Activated CD4-positive, CD25-positive, alpha-beta regulatory T cell treated with anti-CD3 and anti-CD28 coated beads, Interleukin-2, amount 50 U/mL, for 24 hours (primary cell): ENCODE results near the gene MCF2.

Experiments
- ATAC-seq, 2 donors: fragments of 150-1000 bp; cut with Tn5 transposase; one replicate each; pipeline ENCODE4 v1.10.0; 2021; ENCODE audit warnings: mild to moderate bottlenecking in 1 of 2, moderate library complexity in 1 of 2

Gene MCF2

DNA sequence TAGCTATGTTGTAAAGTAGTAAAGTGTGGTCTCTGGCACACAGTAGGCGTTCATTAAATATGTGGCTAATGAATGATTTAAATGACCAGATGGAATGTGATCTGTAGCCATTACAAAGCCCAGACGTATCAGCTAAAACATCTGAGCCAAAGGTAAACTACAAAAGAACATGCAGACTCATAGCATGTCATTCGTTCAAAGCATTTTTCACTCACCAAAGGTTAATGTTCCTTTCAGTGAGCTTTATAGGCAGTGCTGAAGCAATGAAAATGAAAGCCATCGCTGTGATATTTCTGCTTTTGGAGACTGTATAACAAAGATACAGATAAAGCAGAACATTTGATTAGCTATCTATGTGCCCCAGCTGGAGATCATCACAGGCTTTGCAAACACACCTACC is 126.9 kb downstream of the MCF2 start:
- no peak for ATAC-seq

DNA sequence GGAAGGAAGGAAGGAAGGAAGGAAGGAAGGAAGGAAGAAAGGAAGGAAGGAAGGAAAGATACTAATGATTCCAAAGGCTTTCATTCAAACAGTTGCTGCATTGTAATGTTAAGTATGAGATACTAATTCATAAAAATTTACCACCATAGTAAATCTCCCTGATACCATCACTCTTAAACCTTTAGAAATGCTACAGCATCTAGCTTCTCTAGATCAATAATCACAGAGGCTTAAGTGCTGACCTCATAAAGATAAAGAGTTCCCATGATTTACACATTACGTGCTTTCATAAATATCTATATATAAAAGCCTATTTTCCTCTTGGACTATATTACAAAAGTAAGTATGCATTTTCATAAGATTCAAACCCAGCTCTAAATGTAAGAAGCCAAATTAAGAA is 141.0 kb downstream of the MCF2 start:
- no peak for ATAC-seq

DNA sequence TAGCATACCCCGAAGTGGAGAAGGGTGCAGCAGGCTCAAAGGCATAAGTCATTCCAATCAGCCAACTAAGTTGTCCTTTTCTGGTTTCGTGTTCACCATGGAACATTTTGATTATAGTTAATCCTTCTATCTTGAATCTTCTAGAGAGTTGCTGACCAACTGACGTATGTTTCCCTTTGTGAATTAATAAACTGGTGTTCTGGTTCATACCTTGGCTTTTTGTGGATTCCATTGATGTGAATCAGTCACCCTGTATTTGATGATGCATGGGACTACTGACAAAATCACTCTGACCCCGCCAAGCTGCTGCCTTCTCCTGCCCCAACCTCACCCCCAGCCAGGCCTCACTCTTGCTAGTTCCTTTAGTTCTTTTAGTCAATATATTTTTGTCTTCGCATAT is 144.7 kb downstream of the MCF2 start:
- ATAC-seq: no peak

DNA sequence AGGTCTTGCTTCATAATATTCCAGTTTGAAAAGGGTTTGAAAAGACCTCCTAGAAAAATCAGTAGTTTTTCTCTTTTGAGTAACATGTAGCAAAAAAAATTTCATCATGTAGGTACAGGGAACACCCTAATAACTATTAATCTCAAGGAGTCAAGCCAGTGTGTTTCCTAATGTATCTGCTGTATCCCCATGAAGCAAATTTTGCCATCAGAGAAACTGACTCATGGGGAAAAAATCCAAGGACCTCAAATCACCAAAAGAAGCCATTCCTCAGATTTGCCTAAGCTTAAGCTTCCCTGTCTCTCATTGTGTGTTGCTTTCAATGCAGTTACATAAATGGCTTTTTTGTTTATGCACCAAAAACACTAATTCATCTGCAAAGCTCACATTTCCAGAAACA is 147.7 kb downstream of the MCF2 start:
- ATAC-seq: no peak

DNA sequence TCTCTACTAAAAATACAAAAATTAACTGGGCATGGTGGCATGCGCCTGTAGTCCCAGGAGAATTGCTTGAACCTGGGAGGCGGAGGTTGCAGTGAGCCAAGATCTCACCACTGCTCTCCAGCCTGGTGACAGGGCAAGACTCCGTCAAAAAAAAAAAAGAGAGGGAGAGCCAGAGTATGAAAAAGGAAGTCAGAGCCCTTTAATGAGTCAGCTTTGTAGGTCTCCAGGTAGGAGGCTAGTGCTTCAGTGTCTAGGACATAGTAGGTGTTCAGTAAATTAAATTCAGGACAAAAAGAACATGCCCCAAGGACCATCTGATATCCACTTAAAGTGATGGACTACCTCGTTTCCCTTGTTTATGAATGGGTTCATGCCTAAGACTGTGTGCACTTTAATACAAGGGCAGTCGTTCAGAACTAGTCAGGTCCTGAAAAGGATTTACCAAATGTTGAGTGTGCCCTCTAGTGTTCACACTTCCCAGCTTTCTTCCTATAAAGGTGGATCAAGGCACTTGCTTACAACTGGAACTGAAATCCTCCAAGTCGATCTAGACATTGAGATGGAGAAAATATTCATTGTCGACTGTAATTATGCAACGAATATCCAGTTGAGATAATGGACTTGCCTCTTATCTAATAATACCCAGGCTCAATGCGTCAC is 148.5 kb downstream of the MCF2 start:
- no peak for ATAC-seq

DNA sequence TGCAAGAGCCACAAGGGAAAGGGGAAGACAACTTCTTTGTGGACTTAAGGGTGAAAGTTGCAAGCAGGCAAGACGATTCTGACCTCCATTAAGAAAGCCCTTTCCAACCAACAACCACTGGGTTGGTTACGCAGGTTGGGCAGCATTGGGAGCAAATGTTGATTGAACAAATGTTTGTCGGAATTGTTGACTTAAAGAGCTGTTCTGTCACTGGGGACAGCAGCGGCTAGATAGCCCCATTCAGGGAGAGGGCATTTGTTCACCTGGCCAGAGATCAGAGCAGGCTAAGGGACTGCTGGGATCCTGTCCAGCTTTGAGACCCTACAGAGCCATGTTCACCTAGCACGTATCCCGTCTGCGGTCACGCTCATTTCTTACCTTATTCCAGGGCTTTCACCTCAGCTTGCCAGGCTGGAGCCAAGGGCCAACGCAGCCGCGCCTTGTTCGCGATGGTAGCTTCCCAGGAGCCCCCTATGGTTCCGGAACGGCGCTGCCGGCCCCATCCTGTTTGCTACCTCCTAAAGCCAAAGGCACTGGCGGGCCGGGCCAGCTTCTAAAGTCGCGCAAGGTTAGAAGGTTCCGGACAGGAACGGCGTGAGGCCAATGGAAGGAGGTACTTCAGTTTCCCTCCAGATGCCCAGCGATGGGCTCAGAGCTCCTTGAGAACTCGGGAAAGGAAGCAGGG is 152.8 kb downstream of the MCF2 start:
- no peak for ATAC-seq

DNA sequence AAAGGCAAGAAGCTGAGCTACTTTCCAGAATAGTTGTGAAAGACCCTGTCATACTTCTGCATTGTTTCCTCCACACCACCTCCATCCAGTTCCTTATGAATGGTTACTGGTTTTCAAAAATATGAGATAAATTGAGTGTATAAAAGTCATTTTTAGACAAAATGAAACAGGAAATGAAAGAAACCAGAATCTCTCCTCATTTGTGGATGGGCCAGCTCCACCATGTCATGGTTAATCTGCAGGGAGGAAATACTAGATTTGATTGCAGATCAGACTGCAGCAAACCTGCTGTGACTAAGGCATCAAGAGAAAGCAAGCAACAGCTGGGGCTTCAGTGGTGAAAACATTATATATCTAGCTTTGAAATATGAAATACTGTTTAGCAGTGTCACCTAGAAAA is 153.6 kb downstream of the MCF2 start:
- no peak for ATAC-seq

DNA sequence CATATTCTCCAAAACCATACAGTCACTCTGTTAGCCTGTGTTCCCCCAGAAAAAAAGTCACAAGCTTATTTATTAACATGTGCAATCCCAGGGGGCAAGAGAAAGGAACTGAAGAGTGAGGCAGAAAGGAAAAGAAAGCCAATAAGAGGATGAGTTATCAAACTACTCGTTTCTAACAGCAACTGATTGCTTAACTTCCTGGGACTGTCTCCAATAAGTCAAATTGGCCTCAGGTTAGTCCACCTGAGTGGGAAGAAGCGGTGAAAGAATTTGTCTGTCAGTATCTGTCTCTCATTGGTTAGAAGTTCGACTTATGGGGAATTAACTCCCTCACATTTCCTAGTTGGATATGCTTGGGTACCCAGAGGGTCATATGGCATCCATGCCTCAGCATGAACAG is 163.4 kb downstream of the MCF2 start:
- no peak for ATAC-seq

DNA sequence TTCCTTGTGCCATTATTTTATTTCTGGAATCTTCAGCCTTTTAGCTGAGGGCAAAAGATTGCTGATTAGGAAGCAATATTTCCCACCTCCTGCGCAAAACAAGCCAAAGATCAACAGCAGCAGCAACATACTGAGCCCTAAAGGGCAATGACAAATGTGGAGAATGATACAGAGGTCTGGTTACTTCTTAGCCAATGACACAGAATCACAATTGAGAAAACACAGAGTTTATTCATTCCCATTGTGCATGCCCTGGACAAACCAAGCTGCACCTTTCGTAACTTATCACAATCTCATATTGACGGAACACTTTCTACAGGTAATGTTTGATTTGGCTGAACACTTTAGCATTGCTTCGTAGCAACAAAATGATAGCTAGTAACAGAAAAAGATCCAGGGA is 164.0 kb downstream of the MCF2 start:
- no peak for ATAC-seq

DNA sequence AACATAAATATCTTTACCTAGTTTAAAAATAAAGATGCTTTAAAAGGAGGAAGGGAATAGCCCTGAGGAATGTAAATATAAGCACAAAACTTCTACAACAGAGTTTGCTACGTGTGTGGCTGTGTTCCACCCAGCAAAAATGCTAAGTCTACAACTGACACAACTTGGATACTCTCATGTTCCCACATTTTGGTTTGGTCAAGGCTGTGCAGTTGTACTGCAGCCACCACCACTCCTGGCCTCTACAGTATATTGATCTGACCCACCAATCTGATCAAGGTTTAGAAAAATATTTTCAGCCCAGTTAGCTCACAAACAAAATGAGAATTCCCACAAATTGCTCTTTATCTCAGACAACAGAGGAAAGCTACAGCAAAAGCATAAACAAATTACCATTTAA is 165.3 kb downstream of the MCF2 start:
- ATAC-seq: no peak

DNA sequence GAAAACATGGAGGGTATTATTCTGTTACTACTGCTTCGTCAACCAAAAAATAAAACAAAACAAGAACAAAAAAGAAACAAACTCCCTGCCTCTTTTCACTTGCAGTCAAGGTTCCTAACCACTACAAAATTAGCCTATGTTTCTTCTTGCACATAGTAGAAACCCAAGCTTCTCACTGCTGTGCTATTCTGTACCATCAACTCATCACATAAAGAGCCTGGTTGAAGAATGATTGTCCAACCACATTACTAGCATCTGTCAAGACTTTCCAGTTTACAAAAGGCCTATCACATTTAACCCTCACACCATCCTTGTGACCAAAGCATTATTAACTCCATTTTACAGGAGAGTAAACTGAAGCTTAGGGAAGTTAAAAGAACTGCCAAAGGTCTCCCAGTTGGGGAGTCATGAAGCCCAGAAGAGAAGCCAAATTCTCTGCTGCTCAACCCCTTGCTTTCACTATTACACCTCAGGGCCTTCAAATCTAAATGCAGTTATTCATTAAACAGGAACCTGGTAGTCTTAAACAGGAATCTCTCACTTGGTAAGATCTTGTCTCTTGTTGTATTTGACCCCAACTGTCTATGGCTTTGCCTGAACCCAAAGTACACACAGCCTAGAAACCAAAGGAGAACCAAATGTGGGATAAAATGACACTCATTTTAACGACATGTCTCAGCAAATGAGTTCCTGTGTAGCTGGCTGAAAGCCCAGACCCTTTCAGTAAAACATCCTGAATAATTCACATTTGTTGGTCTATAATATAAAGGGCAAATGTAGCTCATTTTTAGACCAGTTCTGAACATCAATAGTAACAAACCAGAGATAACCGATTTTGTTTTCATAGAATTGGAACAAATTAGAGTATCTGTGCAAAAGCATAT is 168.8 kb downstream of the MCF2 start:
- ATAC-seq: no peak

DNA sequence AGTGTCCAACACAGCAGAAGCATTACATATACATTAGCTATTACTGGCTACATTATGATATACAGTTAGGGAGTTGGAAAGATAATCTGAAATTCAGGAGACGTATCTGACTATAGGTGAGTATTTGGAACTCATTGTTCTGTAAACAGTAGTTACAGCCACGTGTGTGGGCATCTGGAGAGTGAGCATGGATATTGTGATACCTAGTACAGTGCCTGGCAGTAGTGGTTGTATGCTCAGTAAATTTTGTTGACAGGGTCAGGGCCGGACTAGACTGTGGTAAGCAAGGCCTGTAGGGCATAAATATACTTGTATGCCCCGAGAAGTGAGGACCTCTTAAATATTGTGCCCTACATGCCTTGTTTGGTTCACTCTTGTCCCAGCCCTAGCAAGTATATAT is 174.5 kb downstream of the MCF2 start:
- ATAC-seq: no peak

DNA sequence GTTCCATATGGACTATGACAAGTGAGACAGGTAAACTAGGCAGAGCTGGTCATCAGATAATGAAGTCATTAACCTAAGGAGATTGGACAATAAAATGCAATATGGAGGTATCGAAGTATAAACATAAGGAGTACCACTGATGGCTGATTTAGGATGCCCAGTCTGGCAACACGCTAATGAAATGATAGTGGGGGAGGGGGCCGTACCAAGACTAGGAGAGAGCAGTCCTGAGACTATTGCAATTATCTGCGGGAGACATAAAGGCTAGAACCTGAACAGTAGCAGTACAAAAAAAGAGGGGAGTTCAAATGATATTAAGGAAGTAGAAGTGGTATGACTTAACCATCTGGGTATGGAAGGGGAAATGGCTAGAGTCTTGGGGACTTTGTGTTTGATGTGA is 175.1 kb downstream of the MCF2 start:
- ATAC-seq: no peak
